Regular cardiac myocyte (primary cell): ENCODE results near the gene RPS4Y1. TPM values are rescaled to one million over a fixed set of nuclear protein-coding genes. Genes with fewer than 3 reads are reported as not detected.

ENCODE experiments used
- total RNA-seq: library from RNA; depleted of rRNA; stranded (reverse); fragments of >200 nt; gene quantifications from 2 replicates; pipeline ENCODE4 v1.2.3, GENCODE V29; 2014

The RPS4Y1 gene
- 0.56 and 396 TPM in 2 replicates for total RNA-seq

GRCh38 chrY:2841471-2841893 is at the start of gene RPS4Y1:
Gene RPS4Y1, plus strand, starts transcription at chrY:2841602. Its CDS starts 23 bp downstream, at chrY:2841625.

Other genes starting within 250 kb of the RPS4Y1 start
- not detected in 2 replicates for gene SRY, start 53.9 kb upstream of the RPS4Y1 start, total RNA-seq
- gene ZFY, start 93.8 kb downstream of the RPS4Y1 start, total RNA-seq: under 0.01 and 22.0 TPM in 2 replicates